Retinal pigment epithelial cell (primary cell): ENCODE results near the gene CASQ2.

Experiments
- DNase-seq: peaks from one replicate; pipeline ENCODE4 v3.0.0-alpha.2; 2010; ENCODE audit warnings: low read depth
- H3K4me3 ChIP-seq: 2 replicates; pipeline ENCODE4 v1.5.1; 2011; ENCODE audit warnings: mild to moderate bottlenecking, low read length, control low read depth, moderate library complexity
- CTCF ChIP-seq: conservative IDR thresholded peaks from 2 replicates; pipeline ENCODE4 v1.5.1; 2011; ENCODE audit warnings: low read depth, low read length, control low read depth, inconsistent platforms

The CASQ2 gene

GRCh38 chr1:115723756-115724155 is 44.8 kb downstream of the CASQ2 start:
- no peak for TF ChIP-seq CTCF
- no peak for DNase-seq
- no peak overlapping the region for H3K4me3 ChIP-seq

GRCh38 chr1:115722221-115722620 is 46.3 kb downstream of the CASQ2 start:
- no peak for DNase-seq

GRCh38 chr1:115719285-115719684 is 49.2 kb downstream of the CASQ2 start:
- no peak for TF ChIP-seq CTCF
- DNase-seq = no peak
- H3K4me3 ChIP-seq = no peak overlapping the region

More at GRCh38 chr1:115722221-115722620, 46.3 kb downstream of the CASQ2 start:
- TF ChIP-seq CTCF = no peak
- no peak overlapping the region for H3K4me3 ChIP-seq

- DNase-seq = no peak
- no peak for TF ChIP-seq CTCF
- no peak overlapping the region for H3K4me3 ChIP-seq
These were observed 50.3 kb downstream of the CASQ2 start for GRCh38 chr1:115718011-115718754.

- peak; percentile 17 for DNase-seq
- H3K4me3 ChIP-seq = no peak overlapping the region
- peak; percentile 64 for TF ChIP-seq CTCF
These were observed 51.0 kb downstream of the CASQ2 start for GRCh38 chr1:115717541-115717940.

GRCh38 chr1:115714572-115715141 is 53.9 kb downstream of the CASQ2 start:
- H3K4me3 ChIP-seq = no peak overlapping the region
- no peak for DNase-seq
- no peak for TF ChIP-seq CTCF

- no peak overlapping the region for H3K4me3 ChIP-seq
- no peak for DNase-seq
- no peak for TF ChIP-seq CTCF
These were observed 54.6 kb downstream of the CASQ2 start for GRCh38 chr1:115713906-115714305.
